Measurements from ENCODE around the gene TLL1. TPM values are rescaled to one million over a fixed set of nuclear protein-coding genes. Genes with fewer than 3 reads are reported as not detected.

TLL1 gene
- total RNA-seq (2014; rRNA removed; shearing (Covaris generic)) (0.39 and 2.4 TPM in 2 replicates), polyA plus RNA-seq (2016; fragmentation: Nextera tagmentation; extraction: Ambion mirVana) (0.18 and 0.56 TPM in 2 replicates)
- long read RNA-seq, partial matches to known transcripts: 1 of 1 reads
- long read RNA-seq, other reads (novel, unspliced or antisense): 0 of 1 reads

DNA sequence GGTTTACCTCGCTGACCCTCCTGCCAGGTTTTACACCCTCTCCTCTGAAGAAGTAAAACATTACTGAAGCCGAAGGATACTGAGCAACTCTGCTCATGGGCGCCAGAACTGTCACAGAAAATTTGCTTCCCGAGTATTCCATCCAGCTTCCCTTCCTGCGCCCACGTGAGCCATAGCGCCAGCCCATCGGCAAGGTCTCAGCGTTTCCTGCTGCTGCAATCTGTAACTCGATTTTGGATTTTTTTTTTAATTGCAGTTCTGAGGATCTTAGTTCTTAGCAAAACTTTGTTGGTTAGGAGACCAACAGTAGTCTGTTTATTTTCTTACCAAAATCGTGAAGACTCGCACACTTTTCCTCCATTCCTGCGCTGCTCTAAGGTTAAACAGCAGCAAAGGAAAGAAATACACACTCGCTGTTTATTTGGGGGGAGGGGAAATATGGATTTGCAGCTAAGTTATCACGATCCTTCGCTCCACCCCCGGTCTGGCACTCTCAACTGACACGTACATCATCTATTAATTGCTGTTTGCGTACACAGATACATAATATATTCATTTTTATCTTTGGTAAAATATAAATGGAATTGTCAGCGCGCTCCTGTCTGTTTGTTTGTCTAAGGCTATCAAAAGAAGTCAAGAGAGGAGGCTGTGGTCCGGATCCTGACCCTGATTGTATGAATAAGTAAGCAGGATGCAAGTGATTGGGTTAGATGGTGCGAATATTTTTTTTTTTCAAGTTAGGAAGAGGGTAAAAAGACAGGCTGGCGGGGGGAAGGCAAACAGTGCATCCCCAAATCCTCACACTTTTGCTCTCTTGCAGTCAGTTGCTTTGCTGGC, at the start of gene TLL1:
TSS of gene TLL1 (plus strand) at position 777 of the 837 bp plus-strand sequence. CDS start 668 bp downstream, outside the sequence.
- Histone ChIP-seq H3F3A (replicated peaks; ENCODE audit: low read depth) (no peaks in the 10 kb centered on the region), H4K20me1 (replicated peaks; ENCODE audit: insufficient read depth) (no peaks in the 10 kb centered on the region), H3K27ac (ENCODE audit: low read depth) (no peak within 1 kb of the TSS), H3K4me1 (ENCODE audit: insufficient read depth) (peaks cover 32% of the 10 kb centered on the region), H3K4me3 (peak within 1 kb of the TSS; percentile 73), H3K79me2 (replicated peaks; ENCODE audit: insufficient read depth) (no peaks in the 10 kb centered on the region), H3K36me3 (ENCODE audit: insufficient read depth) (no peaks in the 10 kb centered on the region), H2AFZ (peak within 1 kb of the TSS; percentile 98), H3K4me2 (peak within 1 kb of the TSS; percentile 96), H3K9me2 (ENCODE audit: insufficient read depth) (no peaks in the 10 kb centered on the region), H3K27me3 (ENCODE audit: insufficient read depth) (peaks cover 59% of the 10 kb centered on the region)
- Mint-ChIP-seq H3K4me3 (peak within 1 kb of the TSS; percentile 82), H3K27ac (no peak within 1 kb of the TSS), H3K36me3 (ENCODE audit: low read depth) (no peaks in the 10 kb centered on the region), H3K9me3 (no peaks in the 10 kb centered on the region), H3K4me1 (peaks cover 14% of the 10 kb centered on the region), H3K27me3 (ENCODE audit: insufficient read depth, low read depth, poor library complexity) (peaks cover 45% of the 10 kb centered on the region)
- TF ChIP-seq EZH2 (IDR thresholded peaks at IDR 0.05; ENCODE audit: low read depth, unreplicated experiment) (peak; percentile 38), JUNB (IDR thresholded peaks at IDR 0.05; ENCODE audit: unreplicated experiment) (no peak)
- ATAC-seq (peak; percentile 3; the same call in 1 of the 3 replicates), DNase-seq (ENCODE audit: low spot score) (peak; percentile 46)

DNA sequence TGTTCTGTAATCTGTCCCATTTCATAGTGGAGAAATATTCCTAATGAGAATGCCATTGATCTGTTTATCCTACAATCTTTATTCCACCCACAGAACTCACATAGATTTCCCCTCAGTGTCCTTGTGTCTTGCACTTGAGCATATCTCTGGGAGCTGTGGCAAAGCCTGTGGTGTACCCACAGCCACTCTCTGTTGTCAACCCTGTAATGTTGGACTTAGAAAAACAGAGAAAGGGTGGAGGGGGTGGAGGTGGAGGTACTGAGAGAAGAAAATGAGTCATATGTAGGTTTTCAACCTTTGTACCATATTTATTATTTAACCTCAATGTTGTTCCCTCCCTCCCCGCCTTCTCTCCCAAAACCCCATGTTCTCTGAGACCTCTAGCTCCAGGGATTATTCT, 46.9 kb upstream of the TLL1 start:
- H3K36me3 ChIP-seq (ENCODE audit: insufficient read depth): no peaks in the 10 kb centered on the region
- Mint-ChIP-seq H3K9me3 (no peaks in the 10 kb centered on the region), H3K4me1 (no peaks in the 10 kb centered on the region), H3K36me3 (ENCODE audit: low read depth) (peaks cover 3% of the 10 kb centered on the region; the same call in 2 of the 3 replicates), H3K4me3 (no peak overlapping the region), H3K27me3 (ENCODE audit: insufficient read depth, low read depth, poor library complexity) (no peaks in the 10 kb centered on the region), H3K27ac (no peak overlapping the region)
- no peak for ATAC-seq
- no peaks in the 10 kb centered on the region for H3K9me2 ChIP-seq (ENCODE audit: insufficient read depth)
- H3K79me2 ChIP-seq (replicated peaks; ENCODE audit: insufficient read depth): no peaks in the 10 kb centered on the region
- no peak overlapping the region for H3K4me2 ChIP-seq
- no peak overlapping the region for H3K4me3 ChIP-seq
- H3K27ac ChIP-seq (ENCODE audit: low read depth): no peak overlapping the region
- H4K20me1 ChIP-seq (replicated peaks; ENCODE audit: insufficient read depth): no peaks in the 10 kb centered on the region
- DNase-seq (ENCODE audit: low spot score): no peak
- H3K4me1 ChIP-seq (ENCODE audit: insufficient read depth): no peaks in the 10 kb centered on the region
- H3F3A ChIP-seq (replicated peaks; ENCODE audit: low read depth): no peaks in the 10 kb centered on the region
- no peaks in the 10 kb centered on the region for H3K27me3 ChIP-seq (ENCODE audit: insufficient read depth)
- H2AFZ ChIP-seq: no peak overlapping the region
- TF ChIP-seq ZNF331 (CRISPR knock-in tag; IDR thresholded peaks at IDR 0.05; ENCODE audit: low read depth) (no peak), POLR2AphosphoS5 (IDR thresholded peaks at IDR 0.05; ENCODE audit: low read depth) (no peak), JUNB (IDR thresholded peaks at IDR 0.05; ENCODE audit: unreplicated experiment) (no peak), NANOG (IDR thresholded peaks at IDR 0.05; ENCODE audit: borderline replicate concordance) (no peak), STAT1 (IDR thresholded peaks at IDR 0.05; ENCODE audit: unreplicated experiment) (no peak)
- TF ChIP-seq, protein P1, sequence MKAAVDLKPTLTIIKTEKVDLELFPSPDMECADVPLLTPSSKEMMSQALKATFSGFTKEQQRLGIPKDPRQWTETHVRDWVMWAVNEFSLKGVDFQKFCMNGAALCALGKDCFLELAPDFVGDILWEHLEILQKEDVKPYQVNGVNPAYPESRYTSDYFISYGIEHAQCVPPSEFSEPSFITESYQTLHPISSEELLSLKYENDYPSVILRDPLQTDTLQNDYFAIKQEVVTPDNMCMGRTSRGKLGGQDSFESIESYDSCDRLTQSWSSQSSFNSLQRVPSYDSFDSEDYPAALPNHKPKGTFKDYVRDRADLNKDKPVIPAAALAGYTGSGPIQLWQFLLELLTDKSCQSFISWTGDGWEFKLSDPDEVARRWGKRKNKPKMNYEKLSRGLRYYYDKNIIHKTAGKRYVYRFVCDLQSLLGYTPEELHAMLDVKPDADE (IDR thresholded peaks at IDR 0.05): no peak
- TF ChIP-seq, protein P2, sequence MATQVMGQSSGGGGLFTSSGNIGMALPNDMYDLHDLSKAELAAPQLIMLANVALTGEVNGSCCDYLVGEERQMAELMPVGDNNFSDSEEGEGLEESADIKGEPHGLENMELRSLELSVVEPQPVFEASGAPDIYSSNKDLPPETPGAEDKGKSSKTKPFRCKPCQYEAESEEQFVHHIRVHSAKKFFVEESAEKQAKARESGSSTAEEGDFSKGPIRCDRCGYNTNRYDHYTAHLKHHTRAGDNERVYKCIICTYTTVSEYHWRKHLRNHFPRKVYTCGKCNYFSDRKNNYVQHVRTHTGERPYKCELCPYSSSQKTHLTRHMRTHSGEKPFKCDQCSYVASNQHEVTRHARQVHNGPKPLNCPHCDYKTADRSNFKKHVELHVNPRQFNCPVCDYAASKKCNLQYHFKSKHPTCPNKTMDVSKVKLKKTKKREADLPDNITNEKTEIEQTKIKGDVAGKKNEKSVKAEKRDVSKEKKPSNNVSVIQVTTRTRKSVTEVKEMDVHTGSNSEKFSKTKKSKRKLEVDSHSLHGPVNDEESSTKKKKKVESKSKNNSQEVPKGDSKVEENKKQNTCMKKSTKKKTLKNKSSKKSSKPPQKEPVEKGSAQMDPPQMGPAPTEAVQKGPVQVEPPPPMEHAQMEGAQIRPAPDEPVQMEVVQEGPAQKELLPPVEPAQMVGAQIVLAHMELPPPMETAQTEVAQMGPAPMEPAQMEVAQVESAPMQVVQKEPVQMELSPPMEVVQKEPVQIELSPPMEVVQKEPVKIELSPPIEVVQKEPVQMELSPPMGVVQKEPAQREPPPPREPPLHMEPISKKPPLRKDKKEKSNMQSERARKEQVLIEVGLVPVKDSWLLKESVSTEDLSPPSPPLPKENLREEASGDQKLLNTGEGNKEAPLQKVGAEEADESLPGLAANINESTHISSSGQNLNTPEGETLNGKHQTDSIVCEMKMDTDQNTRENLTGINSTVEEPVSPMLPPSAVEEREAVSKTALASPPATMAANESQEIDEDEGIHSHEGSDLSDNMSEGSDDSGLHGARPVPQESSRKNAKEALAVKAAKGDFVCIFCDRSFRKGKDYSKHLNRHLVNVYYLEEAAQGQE (IDR thresholded peaks at IDR 0.05; ENCODE audit: unreplicated experiment): no peak
- TF ChIP-seq, protein P3, sequence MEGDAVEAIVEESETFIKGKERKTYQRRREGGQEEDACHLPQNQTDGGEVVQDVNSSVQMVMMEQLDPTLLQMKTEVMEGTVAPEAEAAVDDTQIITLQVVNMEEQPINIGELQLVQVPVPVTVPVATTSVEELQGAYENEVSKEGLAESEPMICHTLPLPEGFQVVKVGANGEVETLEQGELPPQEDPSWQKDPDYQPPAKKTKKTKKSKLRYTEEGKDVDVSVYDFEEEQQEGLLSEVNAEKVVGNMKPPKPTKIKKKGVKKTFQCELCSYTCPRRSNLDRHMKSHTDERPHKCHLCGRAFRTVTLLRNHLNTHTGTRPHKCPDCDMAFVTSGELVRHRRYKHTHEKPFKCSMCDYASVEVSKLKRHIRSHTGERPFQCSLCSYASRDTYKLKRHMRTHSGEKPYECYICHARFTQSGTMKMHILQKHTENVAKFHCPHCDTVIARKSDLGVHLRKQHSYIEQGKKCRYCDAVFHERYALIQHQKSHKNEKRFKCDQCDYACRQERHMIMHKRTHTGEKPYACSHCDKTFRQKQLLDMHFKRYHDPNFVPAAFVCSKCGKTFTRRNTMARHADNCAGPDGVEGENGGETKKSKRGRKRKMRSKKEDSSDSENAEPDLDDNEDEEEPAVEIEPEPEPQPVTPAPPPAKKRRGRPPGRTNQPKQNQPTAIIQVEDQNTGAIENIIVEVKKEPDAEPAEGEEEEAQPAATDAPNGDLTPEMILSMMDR (conservative IDR thresholded peaks at IDR 0.05; ENCODE audit: low read depth in 2 of 2): no peak

Data from GM23338 (cell line).